H1 (cell line): ENCODE results near the gene DHFR2. TPM values are rescaled to one million over a fixed set of nuclear protein-coding genes. Genes with fewer than 3 reads are reported as not detected.

Source experiments
- POLR2A ChIP-seq, 2 experiments: IDR thresholded peaks; 1 replicate in 1 of 2; 2 replicates in 1 of 2; pipeline ENCODE4 v1.6.1; 2011; ENCODE audit warnings: low read depth in 2 of 2, low read length in 2 of 2, mild to moderate bottlenecking in 2 of 2; ENCODE audit errors: control extremely low read depth in 1 of 2
- SAP30 ChIP-seq: fragments of 300-600 bp; sonication (generic); IDR thresholded peaks from 2 replicates; pipeline ENCODE4 v1.7.1; 2012; ENCODE audit warnings: low read length, moderate library complexity, mild to moderate bottlenecking, inconsistent platforms; ENCODE audit not compliant: insufficient read depth, insufficient replicate concordance
- polyA plus RNA-seq, 7 experiments: library from polyadenylated mRNA; depleted of rRNA in 3 of 7; stranded (reverse) in 5 of 7; unstranded in 2 of 7; fragments of >200 nt in 5 of 7; fragments of 200-250 nt in 2 of 7; gene quantifications; 1 replicate in 5 of 7; 2 replicates in 1 of 7; 4 replicates in 1 of 7; pipeline versions ENCODE4 v1.2.1 to v1.2.3, GENCODE V29; 2011 to 2013; ENCODE audit warnings: missing spikeins in 2 of 7, mixed read lengths in 2 of 7
- total RNA-seq: library from RNA; stranded (reverse); fragmentation: NEBNext Ultra II Directional; extraction: Animal tissue kit (Norgen Biotek cat#: 25700); gene quantifications from 2 replicates; pipeline ENCODE4 v1.2.1, GENCODE V29; 2021

The DHFR2 gene
- total and polyA plus RNA-seq, 2 of the 8 experiments (the other 6 are each of a cell fraction or from before 2014, with no cell fraction given): 0.59 to 2.6 TPM

DNA sequence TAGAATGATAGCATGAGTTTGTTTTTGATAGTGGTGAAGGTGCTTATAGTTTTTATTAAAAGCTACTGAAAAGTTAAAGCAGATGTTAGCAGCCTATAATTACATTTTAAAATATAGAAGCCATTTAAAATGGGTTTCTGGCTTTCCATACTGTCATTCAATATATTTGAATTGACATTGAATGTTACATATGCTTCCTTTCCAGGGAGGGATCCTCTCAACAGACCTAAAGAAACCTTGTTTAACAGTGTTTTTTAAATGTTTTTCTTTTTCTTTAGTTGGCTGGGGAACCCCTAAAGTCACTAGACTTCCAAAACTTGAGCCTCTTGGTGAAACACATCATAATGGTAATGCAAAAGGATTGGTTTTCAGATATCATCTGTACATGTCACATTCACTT, 12.2 kb downstream of the DHFR2 start (continued):
- no peak for TF ChIP-seq POLR2A (IDR thresholded peaks at IDR 0.05; ENCODE audit: control extremely low read depth in 1 of 2, low read depth in 2 of 2, low read length in 2 of 2)
- no peak for TF ChIP-seq SAP30
